Measurements from ENCODE around the gene PLEKHA5.

PLEKHA5 gene

GRCh38 chr12:19402211-19402610, 272.7 kb downstream of the PLEKHA5 start:
- no peak for TF ChIP-seq CTCF (IDR thresholded peaks at IDR 0.05; ENCODE audit: low read depth, low read length)
- no peak overlapping the region for H3K27ac ChIP-seq
- no peak for DNase-seq
- H3K4me3 ChIP-seq (ENCODE audit: low read depth, low read length), result no peak overlapping the region
- H3K36me3 ChIP-seq, result no peaks in the 10 kb centered on the region
- no peaks in the 10 kb centered on the region for H3K9me3 ChIP-seq (ENCODE audit: severe bottlenecking)
- no peaks in the 10 kb centered on the region for H3K27me3 ChIP-seq (ENCODE audit: insufficient read depth, low read depth, severe bottlenecking)

- Histone ChIP-seq H3K4me3 (ENCODE audit: low read depth, low read length) (no peak overlapping the region), H3K27me3 (ENCODE audit: insufficient read depth, low read depth, severe bottlenecking) (no peaks in the 10 kb centered on the region), H3K9me3 (ENCODE audit: severe bottlenecking) (no peaks in the 10 kb centered on the region), H3K27ac (no peak overlapping the region), H3K36me3 (no peaks in the 10 kb centered on the region)
- no peak for DNase-seq
- TF ChIP-seq CTCF (IDR thresholded peaks at IDR 0.05; ENCODE audit: low read depth, low read length), result no peak
Observed at GRCh38 chr12:19402743-19403431, 273.4 kb downstream of the PLEKHA5 start.

GRCh38 chr12:19404242-19404880, 274.8 kb downstream of the PLEKHA5 start:
- no peak for DNase-seq
- no peak for TF ChIP-seq CTCF (IDR thresholded peaks at IDR 0.05; ENCODE audit: low read depth, low read length)
- no peaks in the 10 kb centered on the region for H3K36me3 ChIP-seq
- no peaks in the 10 kb centered on the region for H3K9me3 ChIP-seq (ENCODE audit: severe bottlenecking)
- no peak overlapping the region for H3K27ac ChIP-seq
- no peaks in the 10 kb centered on the region for H3K27me3 ChIP-seq (ENCODE audit: insufficient read depth, low read depth, severe bottlenecking)
- H3K4me3 ChIP-seq (ENCODE audit: low read depth, low read length), result no peak overlapping the region

GRCh38 chr12:19409376-19409775, 279.8 kb downstream of the PLEKHA5 start:
- DNase-seq, result no peak
- TF ChIP-seq CTCF (IDR thresholded peaks at IDR 0.05; ENCODE audit: low read depth, low read length), result no peak

GRCh38 chr12:19410211-19410610, 280.7 kb downstream of the PLEKHA5 start:
- Histone ChIP-seq H3K27me3 (ENCODE audit: insufficient read depth, low read depth, severe bottlenecking) (no peaks in the 10 kb centered on the region), H3K36me3 (no peaks in the 10 kb centered on the region), H3K4me3 (ENCODE audit: low read depth, low read length) (no peak overlapping the region), H3K27ac (no peak overlapping the region), H3K9me3 (ENCODE audit: severe bottlenecking) (no peaks in the 10 kb centered on the region)
- no peak for TF ChIP-seq CTCF (IDR thresholded peaks at IDR 0.05; ENCODE audit: low read depth, low read length)
- DNase-seq, result no peak

More at GRCh38 chr12:19409376-19409775, 279.8 kb downstream of the PLEKHA5 start:
- H3K9me3 ChIP-seq (ENCODE audit: severe bottlenecking), result no peaks in the 10 kb centered on the region
- H3K27me3 ChIP-seq (ENCODE audit: insufficient read depth, low read depth, severe bottlenecking), result no peaks in the 10 kb centered on the region
- no peak overlapping the region for H3K27ac ChIP-seq
- H3K36me3 ChIP-seq, result no peaks in the 10 kb centered on the region
- no peak overlapping the region for H3K4me3 ChIP-seq (ENCODE audit: low read depth, low read length)
